ENCODE data around the gene PELI2. TPM values are rescaled to one million over a fixed set of nuclear protein-coding genes. Genes with fewer than 3 reads are reported as not detected.

The PELI2 gene
- polyA plus RNA-seq, 1 donor (not counting 4 experiments of a cell fraction or from before 2014, with no cell fraction given): not detected

DNA sequence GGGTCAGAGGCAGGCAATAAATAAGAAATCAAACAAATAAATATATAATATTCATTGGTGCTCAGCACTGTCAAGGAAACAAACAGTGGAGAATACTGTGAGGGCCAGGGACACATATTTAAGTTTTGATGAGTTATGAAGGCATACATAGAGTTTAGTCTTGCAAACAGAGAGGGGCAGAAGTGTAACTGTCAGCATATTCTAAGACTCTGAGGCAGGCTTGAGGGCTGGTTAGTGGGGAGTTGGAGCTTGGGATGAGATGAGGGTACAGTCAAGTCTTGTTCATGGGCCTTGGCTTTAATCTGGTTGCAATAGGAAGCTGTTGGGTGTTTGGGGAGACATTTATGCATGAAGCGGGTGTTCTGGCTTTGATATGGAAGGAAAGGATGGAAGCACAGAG lies 78.9 kb downstream of the PELI2 start:
- H3K79me2 ChIP-seq (ENCODE audit: control insufficient read depth, insufficient read depth, low read length): no peaks in the 10 kb centered on the region
- FAIRE-seq (no peak), DNase-seq (ENCODE audit: low read depth, low spot score) (no peak)
- H3K9me1 ChIP-seq (ENCODE audit: control insufficient read depth, extremely low read depth, insufficient read depth, low read length): no peaks in the 10 kb centered on the region
- no peaks in the 10 kb centered on the region for H4K20me1 ChIP-seq (ENCODE audit: control insufficient read depth, extremely low read depth, insufficient read depth, low read length)
- no peak for TF ChIP-seq EZH2 (IDR thresholded peaks at IDR 0.05; ENCODE audit: low read length)
- TF ChIP-seq, protein P1, sequence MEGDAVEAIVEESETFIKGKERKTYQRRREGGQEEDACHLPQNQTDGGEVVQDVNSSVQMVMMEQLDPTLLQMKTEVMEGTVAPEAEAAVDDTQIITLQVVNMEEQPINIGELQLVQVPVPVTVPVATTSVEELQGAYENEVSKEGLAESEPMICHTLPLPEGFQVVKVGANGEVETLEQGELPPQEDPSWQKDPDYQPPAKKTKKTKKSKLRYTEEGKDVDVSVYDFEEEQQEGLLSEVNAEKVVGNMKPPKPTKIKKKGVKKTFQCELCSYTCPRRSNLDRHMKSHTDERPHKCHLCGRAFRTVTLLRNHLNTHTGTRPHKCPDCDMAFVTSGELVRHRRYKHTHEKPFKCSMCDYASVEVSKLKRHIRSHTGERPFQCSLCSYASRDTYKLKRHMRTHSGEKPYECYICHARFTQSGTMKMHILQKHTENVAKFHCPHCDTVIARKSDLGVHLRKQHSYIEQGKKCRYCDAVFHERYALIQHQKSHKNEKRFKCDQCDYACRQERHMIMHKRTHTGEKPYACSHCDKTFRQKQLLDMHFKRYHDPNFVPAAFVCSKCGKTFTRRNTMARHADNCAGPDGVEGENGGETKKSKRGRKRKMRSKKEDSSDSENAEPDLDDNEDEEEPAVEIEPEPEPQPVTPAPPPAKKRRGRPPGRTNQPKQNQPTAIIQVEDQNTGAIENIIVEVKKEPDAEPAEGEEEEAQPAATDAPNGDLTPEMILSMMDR (optimal IDR thresholded peaks at IDR 0.05 in 1 of 3, IDR thresholded peaks at IDR 0.05 in 1 of 3, conservative IDR thresholded peaks at IDR 0.05 in 1 of 3; ENCODE audit: extremely low read depth in 1 of 3, insufficient read depth in 2 of 3, low read length in 3 of 3): no peak
- H3K9me3 ChIP-seq (ENCODE audit: control insufficient read depth, low read depth, low read length): no peaks in the 10 kb centered on the region
- H2AFZ ChIP-seq (ENCODE audit: control insufficient read depth, low read length): no peak overlapping the region
- no peak overlapping the region for H3K9ac ChIP-seq (ENCODE audit: control insufficient read depth, extremely low read depth, insufficient read depth, low read length)
- no peaks in the 10 kb centered on the region for H3K4me1 ChIP-seq (ENCODE audit: control insufficient read depth, extremely low read depth, insufficient read depth, low read length)
- H3K36me3 ChIP-seq (ENCODE audit: control insufficient read depth in 2 of 2, extremely low read depth in 1 of 2, insufficient read depth in 2 of 2, low read length in 2 of 2): no peaks in the 10 kb centered on the region
- H3K27ac ChIP-seq (ENCODE audit: control insufficient read depth, insufficient read depth, low read length): no peak overlapping the region
- H3K27me3 ChIP-seq (ENCODE audit: control insufficient read depth, extremely low read depth, insufficient read depth, low read length): no peaks in the 10 kb centered on the region
- dilution Hi-C loops (cut with MboI; ENCODE audit: extremely low pct_ligation_motif_present, low sequenced_read_pairs): no loop called here
- H3K4me3 ChIP-seq (ENCODE audit: control insufficient read depth in 2 of 3, extremely low read depth in 1 of 3, insufficient read depth in 2 of 3, low read depth in 1 of 3, low read length in 3 of 3): no peak overlapping the region
- H3K4me2 ChIP-seq (ENCODE audit: control insufficient read depth, extremely low read depth, insufficient read depth, low read depth, low read length): no peak overlapping the region

DNA sequence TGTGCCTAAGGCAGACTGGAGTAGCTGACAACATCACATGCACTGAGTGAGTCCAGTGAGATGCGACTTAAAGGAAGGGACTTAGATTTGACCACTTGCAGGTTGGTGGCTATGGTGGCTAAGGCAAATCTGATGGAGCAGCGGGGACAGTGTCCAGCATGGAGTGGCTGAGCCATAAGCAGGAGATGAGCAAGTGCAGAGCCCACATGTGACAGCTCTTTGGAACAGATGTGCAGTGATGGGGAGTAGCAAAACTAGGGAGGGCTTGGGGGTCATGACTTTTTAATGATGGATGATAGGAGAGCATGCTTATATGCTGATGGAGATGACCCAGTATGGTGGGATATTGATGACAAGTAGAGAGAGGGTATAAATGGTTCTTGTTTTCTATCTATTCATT lies 80.2 kb downstream of the PELI2 start:
- H2AFZ ChIP-seq (ENCODE audit: control insufficient read depth, low read length): no peak overlapping the region
- DNase-seq (ENCODE audit: low read depth, low spot score): no peak
- dilution Hi-C loops (cut with MboI; ENCODE audit: extremely low pct_ligation_motif_present, low sequenced_read_pairs): no loop called here
- FAIRE-seq: no peak
- no peak overlapping the region for H3K27ac ChIP-seq (ENCODE audit: control insufficient read depth, insufficient read depth, low read length)
- H3K4me1 ChIP-seq (ENCODE audit: control insufficient read depth, extremely low read depth, insufficient read depth, low read length): no peaks in the 10 kb centered on the region
- no peak overlapping the region for H3K9ac ChIP-seq (ENCODE audit: control insufficient read depth, extremely low read depth, insufficient read depth, low read length)
- H3K27me3 ChIP-seq (ENCODE audit: control insufficient read depth, extremely low read depth, insufficient read depth, low read length): no peaks in the 10 kb centered on the region
- H3K9me1 ChIP-seq (ENCODE audit: control insufficient read depth, extremely low read depth, insufficient read depth, low read length): no peaks in the 10 kb centered on the region
- H4K20me1 ChIP-seq (ENCODE audit: control insufficient read depth, extremely low read depth, insufficient read depth, low read length): no peaks in the 10 kb centered on the region
- no peak overlapping the region for H3K4me3 ChIP-seq (ENCODE audit: control insufficient read depth in 2 of 3, extremely low read depth in 1 of 3, insufficient read depth in 2 of 3, low read depth in 1 of 3, low read length in 3 of 3)
- no peaks in the 10 kb centered on the region for H3K9me3 ChIP-seq (ENCODE audit: control insufficient read depth, low read depth, low read length)
- H3K79me2 ChIP-seq (ENCODE audit: control insufficient read depth, insufficient read depth, low read length): no peaks in the 10 kb centered on the region
- no peaks in the 10 kb centered on the region for H3K36me3 ChIP-seq (ENCODE audit: control insufficient read depth in 2 of 2, extremely low read depth in 1 of 2, insufficient read depth in 2 of 2, low read length in 2 of 2)
- TF ChIP-seq EZH2 (IDR thresholded peaks at IDR 0.05; ENCODE audit: low read length): no peak
- TF ChIP-seq, protein P1 (optimal IDR thresholded peaks at IDR 0.05 in 1 of 3, IDR thresholded peaks at IDR 0.05 in 1 of 3, conservative IDR thresholded peaks at IDR 0.05 in 1 of 3; ENCODE audit: extremely low read depth in 1 of 3, insufficient read depth in 2 of 3, low read length in 3 of 3): no peak
- no peak overlapping the region for H3K4me2 ChIP-seq (ENCODE audit: control insufficient read depth, extremely low read depth, insufficient read depth, low read depth, low read length)

Data from keratinocyte (primary cell).